Measurements from ENCODE around the gene SI. TPM values are rescaled to one million over a fixed set of nuclear protein-coding genes. Genes with fewer than 3 reads are reported as not detected.

Gene SI
- not detected for total RNA-seq
- not detected for total RNA-seq (2013)

GRCh38 chr3:165078293-165078692, at the start of gene SI:
SI (minus strand) TSS chr3:165078496; CDS start chr3:165076012, 2,484 bp downstream.
- no peak within 1 kb of the TSS for H3K4me3 Mint-ChIP-seq
- H3K9me3 Mint-ChIP-seq = peaks cover 13 to 15% of the 10 kb centered on the region in 2 donors
- Histone ChIP-seq H3K27me3 (ENCODE audit: control insufficient read depth, insufficient read depth, low read length) (no peaks in the 10 kb centered on the region), H3K4me3 (ENCODE audit: low read length) (no peak within 1 kb of the TSS), H3K27ac (ENCODE audit: low read length) (no peak within 1 kb of the TSS), H3K9me3 (ENCODE audit: control insufficient read depth, insufficient read depth, low read length) (no peaks in the 10 kb centered on the region), H3K4me1 (ENCODE audit: control insufficient read depth, insufficient read depth, low read length) (no peaks in the 10 kb centered on the region), H3K36me3 (ENCODE audit: control insufficient read depth, insufficient read depth, low read length) (no peaks in the 10 kb centered on the region)
- H3K4me1 Mint-ChIP-seq = no peaks in the 10 kb centered on the region
- H3K36me3 Mint-ChIP-seq = no peaks in the 10 kb centered on the region
- no peak for ATAC-seq
- no peak within 1 kb of the TSS for H3K27ac Mint-ChIP-seq
- intact Hi-C loops (cut with micrococcal nuclease) = no loop called here
- no peak for TF ChIP-seq CTCF (IDR thresholded peaks at IDR 0.05)
- H3K27me3 Mint-ChIP-seq (ENCODE audit: low read depth in 2 of 2) = no peaks in the 10 kb centered on the region
- DNase-seq = no peak

- Histone ChIP-seq H3K9me3 (ENCODE audit: control insufficient read depth, insufficient read depth, low read length) (peaks cover 18% of the 10 kb centered on the region), H3K4me3 (ENCODE audit: low read length) (no peak overlapping the region), H3K36me3 (ENCODE audit: control insufficient read depth, insufficient read depth, low read length) (no peaks in the 10 kb centered on the region), H3K27ac (ENCODE audit: low read length) (no peak overlapping the region), H3K27me3 (ENCODE audit: control insufficient read depth, insufficient read depth, low read length) (no peaks in the 10 kb centered on the region), H3K4me1 (ENCODE audit: control insufficient read depth, insufficient read depth, low read length) (no peaks in the 10 kb centered on the region)
- H3K4me3 Mint-ChIP-seq = no peak overlapping the region
- TF ChIP-seq CTCF (IDR thresholded peaks at IDR 0.05) = no peak
- no peaks in the 10 kb centered on the region for H3K4me1 Mint-ChIP-seq
- intact Hi-C loops (cut with micrococcal nuclease) = no loop called here
- no peak overlapping the region for H3K27ac Mint-ChIP-seq
- DNase-seq = no peak
- peaks cover 6% of the 10 kb centered on the region for H3K36me3 Mint-ChIP-seq
- no peak for ATAC-seq
- H3K9me3 Mint-ChIP-seq = peaks cover 6 to 22% of the 10 kb centered on the region in 2 donors
- no peaks in the 10 kb centered on the region for H3K27me3 Mint-ChIP-seq (ENCODE audit: low read depth in 2 of 2)
Measured at GRCh38 chr3:165125836-165126235, 47.5 kb upstream of the SI start.

GRCh38 chr3:165111401-165111800, 33.1 kb upstream of the SI start:
- TF ChIP-seq CTCF (IDR thresholded peaks at IDR 0.05) = no peak
- WGBS (ENCODE audit: insufficient coverage) = no CpG with 5 or more reads among the region's 1 CpG
- H3K27ac ChIP-seq (ENCODE audit: low read length) = no peak overlapping the region
- Mint-ChIP-seq H3K27me3 (ENCODE audit: low read depth in 2 of 2) (no peaks in the 10 kb centered on the region), H3K4me3 (no peak overlapping the region), H3K9me3 (peaks cover 4 to 7% of the 10 kb centered on the region in 2 donors), H3K4me1 (no peaks in the 10 kb centered on the region), H3K36me3 (no peaks in the 10 kb centered on the region), H3K27ac (no peak overlapping the region)
- H3K4me3 ChIP-seq (ENCODE audit: low read length) = no peak overlapping the region
- intact Hi-C loops (cut with micrococcal nuclease) = no loop called here
- no peaks in the 10 kb centered on the region for H3K4me1 ChIP-seq (ENCODE audit: control insufficient read depth, insufficient read depth, low read length)
- DNase-seq (no peak), ATAC-seq (no peak)
- H3K9me3 ChIP-seq (ENCODE audit: control insufficient read depth, insufficient read depth, low read length) = no peaks in the 10 kb centered on the region
- no peaks in the 10 kb centered on the region for H3K27me3 ChIP-seq (ENCODE audit: control insufficient read depth, insufficient read depth, low read length)
- H3K36me3 ChIP-seq (ENCODE audit: control insufficient read depth, insufficient read depth, low read length) = no peaks in the 10 kb centered on the region

- no peaks in the 10 kb centered on the region for H3K36me3 ChIP-seq (ENCODE audit: control insufficient read depth, insufficient read depth, low read length)
- H3K27me3 Mint-ChIP-seq (ENCODE audit: low read depth in 2 of 2) = no peaks in the 10 kb centered on the region
- no peaks in the 10 kb centered on the region for H3K36me3 Mint-ChIP-seq
- H3K27ac ChIP-seq (ENCODE audit: low read length) = no peak overlapping the region
- H3K27me3 ChIP-seq (ENCODE audit: control insufficient read depth, insufficient read depth, low read length) = no peaks in the 10 kb centered on the region
- no peaks in the 10 kb centered on the region for H3K4me1 Mint-ChIP-seq
- peaks cover 9 to 21% of the 10 kb centered on the region in 2 donors for H3K9me3 Mint-ChIP-seq
- H3K9me3 ChIP-seq (ENCODE audit: control insufficient read depth, insufficient read depth, low read length) = no peaks in the 10 kb centered on the region
- no peak overlapping the region for H3K27ac Mint-ChIP-seq
- H3K4me3 ChIP-seq (ENCODE audit: low read length) = no peak overlapping the region
- WGBS (ENCODE audit: insufficient coverage) = no CpG with 5 or more reads among the region's 1 CpG
- no peak for DNase-seq
- no peaks in the 10 kb centered on the region for H3K4me1 ChIP-seq (ENCODE audit: control insufficient read depth, insufficient read depth, low read length)
- no peak overlapping the region for H3K4me3 Mint-ChIP-seq
- ATAC-seq = no peak
- TF ChIP-seq CTCF (IDR thresholded peaks at IDR 0.05) = no peak
- intact Hi-C loops (cut with micrococcal nuclease) = no loop called here
Measured at GRCh38 chr3:165103616-165104015, 25.3 kb upstream of the SI start.

Measured in natural killer cell (primary cell).